ENCODE data around the gene HYCC2.
A peak's percentile ranks its signal among the peaks of the same experiment; 100 is the strongest.
"Not testable (repeated sequence)": the region's sequence is repeated elsewhere in the genome, so short reads cannot be mapped to it uniquely, and the experiment has no call there.

HYCC2 gene
- 47.1 to 91.9 (median 66.2) reads per million in 9 experiments for total RNA-seq

- Mint-ChIP-seq H3K4me1 (ENCODE audit: low read depth in 2 of 2) (peaks cover 30 to 39% of the 10 kb centered on the region in 2 donors), H3K9me3 (no peaks in the 10 kb centered on the region), H3K4me3 (peak within 1 kb of the TSS; percentile 97 to 100), H3K27ac (peak within 1 kb of the TSS; percentile 96 to 98), H3K36me3 (ENCODE audit: insufficient read depth) (peaks cover 27% of the 10 kb centered on the region), H3K27me3 (no peaks in the 10 kb centered on the region)
- ATAC-seq (replicated peaks) (peak; percentile 95), DNase-seq (peak; percentile 91 to 95 (median 94))
Measured at GRCh38 chr2:201071479-201072200, at the start of gene HYCC2, which contains the start of gene NDUFB3. Gene HYCC2, minus strand, starts transcription at chr2:201071671. Its CDS starts 47,662 bp downstream, at chr2:201024009. Gene NDUFB3, plus strand, starts transcription at chr2:201072001. Its CDS starts 6,882 bp downstream, at chr2:201078883.

- Mint-ChIP-seq H3K36me3 (ENCODE audit: insufficient read depth) (peaks cover 97% of the 10 kb centered on the region), H3K4me1 (ENCODE audit: low read depth in 2 of 2) (peaks cover 57% of the 10 kb centered on the region in 2 donors), H3K27ac (peak overlapping the region; percentile 99 to 100), H3K4me3 (peak overlapping the region; percentile 89 to 92), H3K9me3 (no peaks in the 10 kb centered on the region), H3K27me3 (no peaks in the 10 kb centered on the region)
- DNase-seq = peak; percentile 27 to 38 (median 31)
- no peak for ATAC-seq (replicated peaks)
Measured at GRCh38 chr2:201118961-201119854, 47.7 kb upstream of the HYCC2 start.

- Mint-ChIP-seq H3K9me3 (no peaks in the 10 kb centered on the region), H3K4me3 (peak overlapping the region; percentile 89 to 92), H3K27me3 (no peaks in the 10 kb centered on the region), H3K36me3 (ENCODE audit: insufficient read depth) (peaks cover 88% of the 10 kb centered on the region), H3K4me1 (ENCODE audit: low read depth in 2 of 2) (peaks cover 48 to 52% of the 10 kb centered on the region in 2 donors), H3K27ac (peak overlapping the region; percentile 99 to 100)
- DNase-seq (peak; percentile 83 to 88 (median 84)), ATAC-seq (replicated peaks) (peak; percentile 38)
Measured at GRCh38 chr2:201118121-201118960, 46.9 kb upstream of the HYCC2 start.

- Mint-ChIP-seq H3K4me1 (ENCODE audit: low read depth in 2 of 2) (peaks cover 42 to 47% of the 10 kb centered on the region in 2 donors), H3K36me3 (ENCODE audit: insufficient read depth) (peaks cover 82% of the 10 kb centered on the region)
- not testable (repeated sequence) for DNase-seq
Measured at GRCh38 chr2:201117735-201118094, 46.2 kb upstream of the HYCC2 start.

GRCh38 chr2:201116959-201117734 is 45.7 kb upstream of the HYCC2 start:
- ATAC-seq (replicated peaks) (peak; percentile 39), DNase-seq (peak; percentile 50 to 61 (median 54))

More at GRCh38 chr2:201117735-201118094, 46.2 kb upstream of the HYCC2 start:
- peak; percentile 1 for ATAC-seq (replicated peaks)
- Mint-ChIP-seq H3K27ac (peak overlapping the region; percentile 99 to 100), H3K4me3 (peak overlapping the region; percentile 89 to 92)
- H3K9me3 Mint-ChIP-seq, H3K27me3 Mint-ChIP-seq: not testable (repeated sequence)

GRCh38 chr2:201116115-201116958 is 44.9 kb upstream of the HYCC2 start, which contains the start of gene CFLAR:
Gene CFLAR, plus strand, starts transcription at chr2:201116164. Its CDS starts 13,702 bp downstream, at chr2:201129866.
- peaks cover 31 to 39% of the 10 kb centered on the region in 2 donors for H3K4me1 Mint-ChIP-seq (ENCODE audit: low read depth in 2 of 2)
- peak within 1 kb of the TSS; percentile 89 to 92 for H3K4me3 Mint-ChIP-seq
- peak within 1 kb of the TSS; percentile 99 to 100 for H3K27ac Mint-ChIP-seq
- H3K36me3 Mint-ChIP-seq (ENCODE audit: insufficient read depth) = peaks cover 70% of the 10 kb centered on the region
- no peaks in the 10 kb centered on the region for H3K9me3 Mint-ChIP-seq
- ATAC-seq (replicated peaks) (peak; percentile 52), DNase-seq (peak; percentile 80 to 81 (median 81))
- H3K27me3 Mint-ChIP-seq = no peaks in the 10 kb centered on the region

More at GRCh38 chr2:201116959-201117734, 45.7 kb upstream of the HYCC2 start:
- Mint-ChIP-seq H3K9me3 (no peaks in the 10 kb centered on the region), H3K27ac (peak overlapping the region; percentile 99 to 100), H3K4me1 (ENCODE audit: low read depth in 2 of 2) (peaks cover 36 to 42% of the 10 kb centered on the region in 2 donors), H3K4me3 (peak overlapping the region; percentile 89 to 92), H3K27me3 (no peaks in the 10 kb centered on the region), H3K36me3 (ENCODE audit: insufficient read depth) (peaks cover 76% of the 10 kb centered on the region)

- Mint-ChIP-seq H3K36me3 (ENCODE audit: insufficient read depth) (peaks cover 56% of the 10 kb centered on the region), H3K4me1 (ENCODE audit: low read depth in 2 of 2) (peaks cover 24 to 32% of the 10 kb centered on the region in 2 donors), H3K4me3 (peak overlapping the region; percentile 89 to 92), H3K27me3 (no peaks in the 10 kb centered on the region), H3K9me3 (no peaks in the 10 kb centered on the region), H3K27ac (peak overlapping the region; percentile 99 to 100)
- DNase-seq (no peak), ATAC-seq (replicated peaks) (no peak)
Measured at GRCh38 chr2:201114846-201115245, 43.4 kb upstream of the HYCC2 start.

- peak overlapping the region; percentile 99 to 100 for H3K27ac Mint-ChIP-seq
- peak overlapping the region; percentile 89 to 92 for H3K4me3 Mint-ChIP-seq
- peaks cover 24 to 32% of the 10 kb centered on the region in 2 donors for H3K4me1 Mint-ChIP-seq (ENCODE audit: low read depth in 2 of 2)
Measured at GRCh38 chr2:201114350-201114749, 42.9 kb upstream of the HYCC2 start.

GRCh38 chr2:201111096-201111495 is 39.6 kb upstream of the HYCC2 start:
- H3K4me3 Mint-ChIP-seq = no peak overlapping the region
- H3K4me1 Mint-ChIP-seq (ENCODE audit: low read depth in 2 of 2) = peaks cover 15 to 18% of the 10 kb centered on the region in 2 donors
- no peak for ATAC-seq (replicated peaks)
- no peak overlapping the region for H3K27ac Mint-ChIP-seq
- no peaks in the 10 kb centered on the region for H3K27me3 Mint-ChIP-seq
- no peaks in the 10 kb centered on the region for H3K9me3 Mint-ChIP-seq
- no peak for DNase-seq
- H3K36me3 Mint-ChIP-seq (ENCODE audit: insufficient read depth) = peaks cover 19% of the 10 kb centered on the region

More at GRCh38 chr2:201114350-201114749, 42.9 kb upstream of the HYCC2 start:
- H3K36me3 Mint-ChIP-seq (ENCODE audit: insufficient read depth) = peaks cover 51% of the 10 kb centered on the region
- no peak for DNase-seq
- ATAC-seq (replicated peaks) = no peak
- no peaks in the 10 kb centered on the region for H3K9me3 Mint-ChIP-seq
- no peaks in the 10 kb centered on the region for H3K27me3 Mint-ChIP-seq

- H3K27me3 Mint-ChIP-seq = no peaks in the 10 kb centered on the region
- no peak overlapping the region for H3K4me3 Mint-ChIP-seq
- DNase-seq (no peak), ATAC-seq (replicated peaks) (no peak)
- H3K36me3 Mint-ChIP-seq (ENCODE audit: insufficient read depth) = peaks cover 14% of the 10 kb centered on the region
- H3K4me1 Mint-ChIP-seq (ENCODE audit: low read depth in 2 of 2) = peaks cover 12 to 13% of the 10 kb centered on the region in 2 donors
- no peaks in the 10 kb centered on the region for H3K9me3 Mint-ChIP-seq
- no peak overlapping the region for H3K27ac Mint-ChIP-seq
Measured at GRCh38 chr2:201110615-201111014, 39.1 kb upstream of the HYCC2 start.

GRCh38 chr2:201109186-201109585 is 37.7 kb upstream of the HYCC2 start:
- Mint-ChIP-seq H3K36me3 (ENCODE audit: insufficient read depth) (no peaks in the 10 kb centered on the region), H3K27ac (no peak overlapping the region), H3K4me1 (ENCODE audit: low read depth in 2 of 2) (peaks cover 0 to 2% of the 10 kb centered on the region in 2 donors), H3K4me3 (no peak overlapping the region), H3K27me3 (no peaks in the 10 kb centered on the region), H3K9me3 (no peaks in the 10 kb centered on the region)
- ATAC-seq (replicated peaks) (no peak), DNase-seq (no peak)
